Activated naive CD8-positive, alpha-beta T cell treated with anti-CD3 and anti-CD28 coated beads for 36 hours (primary cell): ENCODE measurements around the gene PAX2. TPM values are rescaled to one million over a fixed set of nuclear protein-coding genes. Genes with fewer than 3 reads are reported as not detected.

Source experiments
- DNase-seq: peaks from one replicate; pipeline ENCODE4 v3.0.0; 2021
- H3K27ac Mint-ChIP-seq: one replicate; pipeline ENCODE4 v1.8.0; 2022; ENCODE audit warnings: mild to moderate bottlenecking, moderate library complexity, mixed read lengths
- H3K27me3 Mint-ChIP-seq: one replicate; pipeline ENCODE4 v1.8.0; 2022; ENCODE audit warnings: mild to moderate bottlenecking, mixed read lengths
- H3K36me3 Mint-ChIP-seq: one replicate; pipeline ENCODE4 v1.8.0; 2021; ENCODE audit warnings: mild to moderate bottlenecking, mixed read lengths
- H3K4me1 Mint-ChIP-seq: one replicate; pipeline ENCODE4 v1.8.0; 2021; ENCODE audit warnings: mixed read lengths
- H3K4me3 Mint-ChIP-seq: one replicate; pipeline ENCODE4 v1.8.0; 2022; ENCODE audit warnings: mild to moderate bottlenecking, moderate library complexity, mixed read lengths
- H3K9me3 Mint-ChIP-seq: one replicate; pipeline ENCODE4 v1.8.0; 2022; ENCODE audit warnings: mixed read lengths
- total RNA-seq, 2 experiments: library from RNA; stranded (reverse); gene quantifications; one replicate each; pipeline ENCODE4 v1.2.3, GENCODE V29; 2021

Gene PAX2
- total RNA-seq, 2 experiments from 2014 or later: not detected

DNA sequence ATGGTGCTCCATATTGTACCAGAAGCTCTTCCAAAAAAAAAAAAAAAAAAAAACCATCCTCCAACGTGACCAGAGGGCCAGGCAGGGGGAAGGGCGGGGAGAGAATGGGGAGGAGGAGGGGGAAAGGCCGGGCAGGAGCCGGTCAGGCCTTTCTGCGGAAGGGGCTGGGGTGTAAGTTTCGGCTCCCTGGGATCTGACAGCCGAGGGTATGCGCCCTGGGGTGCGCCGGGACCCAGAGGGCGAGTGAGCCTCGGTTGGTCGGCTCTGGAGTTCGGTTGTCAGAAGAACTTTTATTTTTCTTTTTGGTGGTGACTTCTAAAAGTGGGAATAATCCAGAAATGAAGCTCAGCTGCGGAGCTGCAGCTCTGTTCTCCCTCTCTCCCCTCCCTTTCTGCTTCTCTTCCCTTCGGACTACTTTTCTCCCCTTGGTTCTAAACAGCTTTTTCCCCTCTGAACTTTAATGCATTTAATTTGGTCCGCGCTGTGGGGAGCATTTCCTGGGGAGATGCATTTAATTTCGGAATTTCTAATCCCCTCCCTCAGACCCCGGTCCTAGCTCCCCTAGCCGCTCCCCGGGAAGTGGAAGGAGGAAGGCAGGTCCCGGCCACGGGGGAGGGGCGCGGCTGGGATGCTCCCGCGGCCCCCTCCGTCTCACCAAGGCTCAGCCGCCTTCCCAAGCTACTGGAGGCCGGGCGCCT lies 3.9 kb upstream of the PAX2 start:
- Mint-ChIP-seq H3K4me1 (peaks cover 27% of the 10 kb centered on the region), H3K9me3 (no peaks in the 10 kb centered on the region), H3K27ac (no peak overlapping the region), H3K27me3 (peaks cover 96% of the 10 kb centered on the region), H3K4me3 (no peak overlapping the region), H3K36me3 (no peaks in the 10 kb centered on the region)
- DNase-seq: no peak

DNA sequence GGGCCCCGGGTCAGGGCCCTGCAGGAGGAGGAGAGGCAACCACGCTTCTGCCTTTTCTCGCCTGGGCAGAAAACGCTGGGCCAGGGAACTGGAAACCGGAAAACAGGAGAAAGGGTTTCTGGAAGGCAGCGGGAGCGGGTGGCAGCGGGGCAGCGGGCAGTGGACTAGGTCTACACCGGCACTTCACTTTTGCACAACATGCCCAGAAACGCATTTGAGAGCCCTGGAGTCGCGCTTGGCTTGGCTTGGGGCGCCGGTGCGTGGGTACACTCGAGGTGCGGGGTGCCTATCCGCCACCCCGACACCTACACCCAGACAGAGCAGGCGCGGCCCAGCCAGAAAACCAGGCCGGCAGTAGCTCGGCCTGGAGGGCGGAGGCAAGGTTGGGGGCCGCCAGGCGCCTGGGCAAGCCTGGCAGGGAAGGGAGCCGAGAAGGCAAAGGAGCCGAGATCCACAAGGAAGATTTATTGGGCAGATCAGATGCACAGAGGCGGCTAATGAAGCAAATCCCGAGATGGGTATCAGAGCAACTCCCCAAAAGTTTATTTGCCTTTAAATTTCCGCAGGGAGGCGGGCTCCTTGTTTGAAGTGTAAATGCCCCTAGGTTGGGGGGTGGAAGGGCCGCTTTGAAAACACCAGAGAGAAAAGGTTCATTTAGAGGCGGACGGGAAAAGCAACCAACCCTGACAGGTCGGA lies 3.2 kb upstream of the PAX2 start:
- Mint-ChIP-seq H3K27ac (no peak overlapping the region), H3K4me3 (no peak overlapping the region), H3K4me1 (peaks cover 30% of the 10 kb centered on the region), H3K9me3 (no peaks in the 10 kb centered on the region), H3K27me3 (peaks cover 96% of the 10 kb centered on the region), H3K36me3 (no peaks in the 10 kb centered on the region)
- no peak for DNase-seq

GRCh38 chr10:100742936-100743335 lies 2.4 kb upstream of the PAX2 start:
- Mint-ChIP-seq H3K27ac (no peak overlapping the region), H3K36me3 (no peaks in the 10 kb centered on the region), H3K4me1 (peaks cover 29% of the 10 kb centered on the region), H3K9me3 (no peaks in the 10 kb centered on the region), H3K4me3 (no peak overlapping the region), H3K27me3 (peaks cover 95% of the 10 kb centered on the region)
- no peak for DNase-seq

- H3K4me1 Mint-ChIP-seq: peaks cover 23% of the 10 kb centered on the region
- DNase-seq: peak; percentile 44
- H3K27me3 Mint-ChIP-seq: peaks cover 95% of the 10 kb centered on the region
- no peak overlapping the region for H3K27ac Mint-ChIP-seq
- no peaks in the 10 kb centered on the region for H3K9me3 Mint-ChIP-seq
- H3K4me3 Mint-ChIP-seq: no peak overlapping the region
- no peaks in the 10 kb centered on the region for H3K36me3 Mint-ChIP-seq
These were observed 1.7 kb upstream of the PAX2 start for GRCh38 chr10:100743626-100744135.

DNA sequence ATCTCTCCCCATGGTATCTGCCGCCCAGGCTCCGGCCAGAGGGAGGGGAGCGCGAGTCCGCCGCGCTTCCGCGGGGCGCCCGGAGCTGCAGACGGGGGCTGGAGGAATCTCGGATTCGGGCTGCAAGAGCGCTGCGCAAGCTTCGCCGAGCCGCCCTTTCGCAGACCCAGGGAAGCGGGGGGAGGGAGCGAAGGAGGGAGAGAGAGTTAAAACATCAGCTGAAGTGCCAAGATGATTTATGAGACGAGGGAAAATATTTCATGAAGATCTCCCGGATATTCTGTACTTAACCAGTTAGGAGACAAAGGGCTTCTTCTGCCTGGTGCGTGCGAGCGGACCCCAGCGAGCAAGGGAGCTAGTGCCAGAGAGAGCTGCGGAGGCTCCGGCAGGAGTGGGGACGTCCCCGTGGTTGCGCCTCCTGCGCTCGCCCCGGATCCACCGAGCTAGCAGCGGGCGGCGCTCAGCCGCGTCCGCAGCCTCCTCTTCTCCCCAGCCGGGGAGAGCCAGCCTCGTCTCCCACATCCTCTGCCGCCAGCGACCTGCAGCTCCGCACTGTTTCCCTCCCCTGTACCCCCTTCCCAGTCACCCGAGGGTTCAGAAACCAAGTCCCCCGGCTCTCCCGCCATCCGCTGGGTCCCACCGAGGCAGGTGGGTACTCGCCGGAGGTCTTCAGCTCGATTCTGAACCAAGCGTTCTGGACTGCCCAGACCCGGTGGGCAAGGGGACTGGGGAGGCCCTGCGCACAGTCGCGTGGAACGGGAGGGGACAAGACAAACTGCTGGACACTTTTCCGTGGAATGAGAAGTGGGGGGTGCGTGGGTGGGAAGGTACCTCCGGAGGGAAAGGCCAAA lies 1.0 kb upstream of the PAX2 start:
- no peak overlapping the region for H3K27ac Mint-ChIP-seq
- DNase-seq: peak; percentile 46
- peaks cover 95% of the 10 kb centered on the region for H3K27me3 Mint-ChIP-seq
- H3K36me3 Mint-ChIP-seq: no peaks in the 10 kb centered on the region
- no peaks in the 10 kb centered on the region for H3K9me3 Mint-ChIP-seq
- peaks cover 28% of the 10 kb centered on the region for H3K4me1 Mint-ChIP-seq
- no peak overlapping the region for H3K4me3 Mint-ChIP-seq

DNA sequence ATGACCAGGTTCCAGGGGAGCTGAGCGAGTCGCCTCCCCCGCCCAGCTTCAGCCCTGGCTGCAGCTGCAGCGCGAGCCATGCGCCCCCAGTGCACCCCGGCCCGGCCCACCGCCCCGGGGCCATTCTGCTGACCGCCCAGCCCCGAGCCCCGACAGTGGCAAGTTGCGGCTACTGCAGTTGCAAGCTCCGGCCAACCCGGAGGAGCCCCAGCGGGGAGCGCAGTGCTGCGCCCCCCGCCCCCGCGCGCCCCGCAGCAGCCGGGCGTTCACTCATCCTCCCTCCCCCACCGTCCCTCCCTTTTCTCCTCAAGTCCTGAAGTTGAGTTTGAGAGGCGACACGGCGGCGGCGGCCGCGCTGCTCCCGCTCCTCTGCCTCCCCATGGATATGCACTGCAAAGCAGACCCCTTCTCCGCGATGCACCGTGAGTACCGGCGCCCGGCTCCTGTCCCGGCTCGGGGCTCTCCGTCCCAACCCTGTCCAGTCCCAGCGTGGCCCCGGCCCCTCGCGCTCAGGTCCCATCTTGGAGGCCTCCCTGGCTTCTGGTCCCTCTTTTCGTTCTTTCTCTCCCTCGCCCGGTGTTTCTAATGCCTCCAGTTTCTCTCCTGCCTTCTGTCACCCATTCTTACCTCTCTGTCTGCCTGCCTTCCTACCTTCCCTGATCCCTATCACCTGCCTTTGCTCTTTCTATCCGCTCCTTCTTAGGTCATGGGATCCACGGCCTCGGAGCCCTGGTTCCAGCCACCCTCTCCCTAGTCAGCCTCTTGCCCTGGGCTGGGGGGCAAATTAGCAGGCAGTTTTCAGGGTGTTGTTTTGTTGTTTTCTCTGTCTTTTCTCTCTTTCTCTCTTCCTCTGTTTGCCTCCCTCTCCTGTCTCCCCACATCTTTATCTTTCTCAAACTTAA lies 751 bp downstream of the PAX2 start:
- Mint-ChIP-seq H3K27ac (no peak overlapping the region), H3K27me3 (peaks cover 95% of the 10 kb centered on the region), H3K4me1 (peaks cover 28% of the 10 kb centered on the region), H3K9me3 (no peaks in the 10 kb centered on the region), H3K4me3 (peak overlapping the region; percentile 30), H3K36me3 (no peaks in the 10 kb centered on the region)
- no peak for DNase-seq

DNA sequence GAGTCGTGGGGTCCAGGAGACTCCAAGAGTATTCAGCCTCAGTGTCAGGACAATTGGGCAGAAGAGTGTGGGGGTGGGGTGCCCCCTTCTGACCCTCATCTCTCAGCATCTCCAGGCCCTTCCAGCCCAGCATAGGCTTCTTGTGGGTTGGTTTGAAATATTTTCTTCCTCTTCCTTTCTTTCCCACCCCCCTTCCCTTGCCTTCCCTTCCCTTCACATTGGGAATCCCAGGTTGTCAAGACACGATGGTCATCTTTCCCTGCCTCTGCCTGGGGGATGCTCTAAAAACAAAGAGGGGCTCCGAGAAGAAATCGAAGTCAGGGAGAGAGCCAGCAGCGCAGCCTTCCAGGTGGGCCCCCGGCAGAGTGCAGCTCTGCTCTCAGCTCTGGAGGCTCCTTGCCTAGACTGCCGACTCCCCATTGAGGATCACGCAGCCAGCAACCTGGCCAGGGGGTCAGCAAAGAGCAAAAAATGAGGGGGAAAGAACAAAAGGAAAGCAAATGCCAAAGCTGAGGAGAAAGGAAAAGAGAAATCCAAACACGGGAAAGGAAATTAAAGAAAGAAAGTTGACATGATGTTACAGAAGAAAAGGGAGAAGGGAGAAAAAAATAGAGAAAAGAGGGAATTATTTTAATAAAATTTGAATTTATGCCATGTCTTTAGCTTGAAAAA lies 1.5 kb downstream of the PAX2 start:
- Mint-ChIP-seq H3K9me3 (no peaks in the 10 kb centered on the region), H3K27ac (no peak overlapping the region), H3K4me1 (peaks cover 24% of the 10 kb centered on the region), H3K27me3 (peaks cover 95% of the 10 kb centered on the region), H3K36me3 (no peaks in the 10 kb centered on the region), H3K4me3 (peak overlapping the region; percentile 30)
- DNase-seq: no peak

GRCh38 chr10:100747456-100748230 lies 2.3 kb downstream of the PAX2 start:
- peaks cover 95% of the 10 kb centered on the region for H3K27me3 Mint-ChIP-seq
- H3K36me3 Mint-ChIP-seq: no peaks in the 10 kb centered on the region
- no peak overlapping the region for H3K27ac Mint-ChIP-seq
- H3K4me1 Mint-ChIP-seq: peaks cover 23% of the 10 kb centered on the region
- no peak for DNase-seq
- no peak overlapping the region for H3K4me3 Mint-ChIP-seq
- H3K9me3 Mint-ChIP-seq: no peaks in the 10 kb centered on the region

- Mint-ChIP-seq H3K27ac (no peak overlapping the region), H3K9me3 (no peaks in the 10 kb centered on the region), H3K4me1 (peaks cover 20% of the 10 kb centered on the region), H3K27me3 (peaks cover 93% of the 10 kb centered on the region), H3K36me3 (no peaks in the 10 kb centered on the region), H3K4me3 (no peak overlapping the region)
- DNase-seq: no peak
These were observed 3.1 kb downstream of the PAX2 start for GRCh38 chr10:100748231-100749058.

- Mint-ChIP-seq H3K4me3 (no peak overlapping the region), H3K9me3 (no peaks in the 10 kb centered on the region), H3K36me3 (no peaks in the 10 kb centered on the region), H3K27me3 (peaks cover 92% of the 10 kb centered on the region), H3K4me1 (peaks cover 15% of the 10 kb centered on the region), H3K27ac (no peak overlapping the region)
- no peak for DNase-seq
These were observed 3.6 kb downstream of the PAX2 start for GRCh38 chr10:100749059-100749308.

DNA sequence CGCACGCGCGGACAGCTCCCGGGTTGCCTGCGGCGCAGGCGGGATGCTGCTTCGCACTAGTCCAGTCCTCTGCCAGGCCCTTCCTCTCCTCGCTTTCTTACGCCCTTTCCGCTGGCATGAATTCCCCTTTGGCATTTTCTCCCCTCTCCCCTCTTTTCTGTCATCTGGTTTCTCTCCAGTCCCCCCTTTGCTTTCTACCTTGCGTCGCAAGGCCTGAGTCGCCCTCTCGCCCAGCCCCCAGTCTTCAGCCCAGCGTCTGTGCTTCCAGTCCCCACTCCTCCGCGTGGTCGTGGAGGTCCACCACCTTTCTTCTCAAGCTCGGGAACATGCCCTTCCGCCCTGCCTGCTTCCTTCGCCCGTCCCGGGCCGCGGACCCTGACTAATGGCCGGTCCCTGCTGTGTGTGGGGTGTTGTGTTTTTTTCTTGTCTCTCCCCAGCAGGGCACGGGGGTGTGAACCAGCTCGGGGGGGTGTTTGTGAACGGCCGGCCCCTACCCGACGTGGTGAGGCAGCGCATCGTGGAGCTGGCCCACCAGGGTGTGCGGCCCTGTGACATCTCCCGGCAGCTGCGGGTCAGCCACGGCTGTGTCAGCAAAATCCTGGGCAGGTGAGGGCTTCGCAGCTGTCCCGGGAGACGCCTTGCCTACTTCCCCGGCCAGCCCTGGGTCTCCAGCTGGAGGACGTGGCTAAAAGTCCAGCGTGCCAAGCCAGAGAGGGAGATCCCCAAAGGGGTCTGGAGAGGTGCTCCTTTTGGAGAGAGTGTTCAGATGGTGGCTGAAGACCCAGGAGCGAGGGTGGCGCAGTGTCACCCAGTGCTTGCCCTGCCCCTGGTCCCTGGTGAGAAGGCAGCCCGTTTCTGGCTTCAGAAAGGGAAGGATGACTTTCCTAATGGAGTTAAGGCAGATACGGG lies 4.2 kb downstream of the PAX2 start:
- Mint-ChIP-seq H3K27me3 (peaks cover 92% of the 10 kb centered on the region), H3K9me3 (no peaks in the 10 kb centered on the region), H3K4me1 (peaks cover 15% of the 10 kb centered on the region), H3K4me3 (no peak overlapping the region), H3K36me3 (no peaks in the 10 kb centered on the region), H3K27ac (no peak overlapping the region)
- DNase-seq: no peak
